ENCODE data around the gene RABGGTB. TPM values are rescaled to one million over a fixed set of nuclear protein-coding genes. Genes with fewer than 3 reads are reported as not detected.
"Not testable (repeated sequence)": the region's sequence is repeated elsewhere in the genome, so short reads cannot be mapped to it uniquely, and the experiment has no call there.

RABGGTB gene
- total and polyA plus RNA-seq, 4 donors, result 24.3 to 74.8 (median 47.2) TPM

DNA sequence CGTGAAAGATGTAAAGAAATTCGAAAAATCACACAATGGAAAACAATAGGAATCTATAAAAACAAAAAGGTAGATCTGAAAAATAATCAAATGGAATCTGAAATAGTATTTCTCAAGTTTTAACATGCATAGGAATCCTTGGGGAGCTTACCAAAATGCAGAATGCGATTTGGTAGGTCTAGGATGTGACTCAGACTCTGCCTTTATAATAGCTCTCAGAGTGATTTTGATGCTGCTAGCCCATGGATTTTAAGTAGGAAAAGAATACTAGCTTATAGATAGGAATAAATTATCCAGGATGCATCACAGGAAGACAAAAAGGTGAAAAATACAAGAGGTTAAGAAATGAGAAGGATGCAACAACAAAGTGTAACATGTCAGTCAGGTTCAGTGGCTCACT, 14.1 kb upstream of the RABGGTB start:
- H3K4me3 ChIP-seq (ENCODE audit: low read depth in 1 of 3, low read length in 3 of 3), result no peak overlapping the region
- TF ChIP-seq EGR1 (IDR thresholded peaks at IDR 0.05; ENCODE audit: low read depth in 2 of 2) (no peak), RXRA (IDR thresholded peaks at IDR 0.05) (no peak), FOXA1 (IDR thresholded peaks at IDR 0.05) (no peak), YY1 (IDR thresholded peaks at IDR 0.05) (no peak), GABPA (IDR thresholded peaks at IDR 0.05 in 1 of 2, conservative IDR thresholded peaks at IDR 0.05 in 1 of 2) (no peak), HNF4G (IDR thresholded peaks at IDR 0.05) (no peak), RAD21 (IDR thresholded peaks at IDR 0.05) (no peak), NR2F2 (IDR thresholded peaks at IDR 0.05) (no peak), CTCF (IDR thresholded peaks at IDR 0.05; ENCODE audit: low read depth, low read length, missing input control) (no peak), SP1 (IDR thresholded peaks at IDR 0.05) (no peak), REST (IDR thresholded peaks at IDR 0.05) (no peak), FOXA2 (IDR thresholded peaks at IDR 0.05) (no peak), ZBTB33 (IDR thresholded peaks at IDR 0.05) (no peak), JUND (IDR thresholded peaks at IDR 0.05) (no peak), HNF4A (conservative IDR thresholded peaks at IDR 0.05) (no peak)
- TF ChIP-seq, protein P1, sequence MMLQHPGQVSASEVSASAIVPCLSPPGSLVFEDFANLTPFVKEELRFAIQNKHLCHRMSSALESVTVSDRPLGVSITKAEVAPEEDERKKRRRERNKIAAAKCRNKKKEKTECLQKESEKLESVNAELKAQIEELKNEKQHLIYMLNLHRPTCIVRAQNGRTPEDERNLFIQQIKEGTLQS (IDR thresholded peaks at IDR 0.05), result no peak
- TF ChIP-seq, protein P2, sequence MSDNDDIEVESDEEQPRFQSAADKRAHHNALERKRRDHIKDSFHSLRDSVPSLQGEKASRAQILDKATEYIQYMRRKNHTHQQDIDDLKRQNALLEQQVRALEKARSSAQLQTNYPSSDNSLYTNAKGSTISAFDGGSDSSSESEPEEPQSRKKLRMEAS (IDR thresholded peaks at IDR 0.05), result no peak
- no peak for DNase-seq (ENCODE audit: low spot score)
- no peaks in the 10 kb centered on the region for H3K4me1 ChIP-seq (ENCODE audit: control insufficient read depth in 4 of 4, insufficient read depth in 4 of 4, low read length in 3 of 4)
- H3K27ac ChIP-seq (ENCODE audit: low read depth in 1 of 2, low read length in 2 of 2), result no peak overlapping the region
- H3K27me3 ChIP-seq (ENCODE audit: control insufficient read depth in 4 of 4, insufficient read depth in 4 of 4, low read length in 3 of 4), result no peaks in the 10 kb centered on the region
- no peak overlapping the region for H3K9ac ChIP-seq (ENCODE audit: low read depth in 1 of 2, low read length in 2 of 2)
- 82% methylated on average over 3 of the region's 3 CpGs for WGBS
- no peaks in the 10 kb centered on the region for H3K9me3 ChIP-seq (ENCODE audit: control insufficient read depth in 4 of 4, low read length in 3 of 4)
- no peaks in the 10 kb centered on the region for H3K36me3 ChIP-seq (ENCODE audit: control insufficient read depth in 4 of 4, insufficient read depth in 3 of 4, low read depth in 1 of 4, low read length in 3 of 4)

- H3K4me3 ChIP-seq (ENCODE audit: low read depth in 1 of 3, low read length in 3 of 3); H3K9me3 ChIP-seq (ENCODE audit: control insufficient read depth in 4 of 4, low read length in 3 of 4); H3K9ac ChIP-seq (ENCODE audit: low read depth in 1 of 2, low read length in 2 of 2); H3K27me3 ChIP-seq (ENCODE audit: control insufficient read depth in 4 of 4, insufficient read depth in 4 of 4, low read length in 3 of 4); H3K27ac ChIP-seq (ENCODE audit: low read depth in 1 of 2, low read length in 2 of 2); H3K36me3 ChIP-seq (ENCODE audit: control insufficient read depth in 4 of 4, insufficient read depth in 3 of 4, low read depth in 1 of 4, low read length in 3 of 4); DNase-seq (ENCODE audit: low spot score); H3K4me1 ChIP-seq (ENCODE audit: control insufficient read depth in 4 of 4, insufficient read depth in 4 of 4, low read length in 3 of 4): not testable (repeated sequence)
- WGBS, result 88% methylated on average over 4 of the region's 4 CpGs
Observed at GRCh38 chr1:75777812-75778211, 8.2 kb upstream of the RABGGTB start.

- H3K9ac ChIP-seq (ENCODE audit: low read depth in 1 of 2, low read length in 2 of 2); H3K4me1 ChIP-seq (ENCODE audit: control insufficient read depth in 4 of 4, insufficient read depth in 4 of 4, low read length in 3 of 4); H3K27me3 ChIP-seq (ENCODE audit: control insufficient read depth in 4 of 4, insufficient read depth in 4 of 4, low read length in 3 of 4); H3K4me3 ChIP-seq (ENCODE audit: low read depth in 1 of 3, low read length in 3 of 3); H3K9me3 ChIP-seq (ENCODE audit: control insufficient read depth in 4 of 4, low read length in 3 of 4); H3K27ac ChIP-seq (ENCODE audit: low read depth in 1 of 2, low read length in 2 of 2); H3K36me3 ChIP-seq (ENCODE audit: control insufficient read depth in 4 of 4, insufficient read depth in 3 of 4, low read depth in 1 of 4, low read length in 3 of 4); DNase-seq (ENCODE audit: low spot score): not testable (repeated sequence)
- WGBS, result 91% methylated on average over 5 of the region's 5 CpGs
Observed at GRCh38 chr1:75778694-75779093, 7.4 kb upstream of the RABGGTB start.

DNA sequence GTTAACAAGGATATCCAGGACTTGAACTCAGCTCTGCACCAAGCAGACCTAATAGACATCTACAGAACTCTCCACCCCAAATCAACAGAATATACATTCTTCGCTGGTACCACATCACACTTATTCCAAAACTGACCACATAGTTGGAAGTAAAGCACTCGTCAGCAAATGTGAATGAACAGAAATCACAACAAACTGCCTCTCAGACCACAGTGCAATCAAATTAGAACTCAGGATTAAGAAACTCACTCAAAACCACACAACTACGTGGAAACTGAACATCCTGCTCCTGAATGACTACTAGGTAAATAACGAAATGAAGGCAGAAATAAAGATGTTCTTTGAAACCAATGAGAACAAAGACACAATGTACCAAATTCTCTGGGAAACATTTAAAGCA, 5.9 kb upstream of the RABGGTB start:
- not testable (repeated sequence) for H3K27ac ChIP-seq (ENCODE audit: low read depth in 1 of 2, low read length in 2 of 2); H3K9ac ChIP-seq (ENCODE audit: low read depth in 1 of 2, low read length in 2 of 2); H3K36me3 ChIP-seq (ENCODE audit: control insufficient read depth in 4 of 4, insufficient read depth in 3 of 4, low read depth in 1 of 4, low read length in 3 of 4); H3K4me3 ChIP-seq (ENCODE audit: low read depth in 1 of 3, low read length in 3 of 3); DNase-seq (ENCODE audit: low spot score); H3K9me3 ChIP-seq (ENCODE audit: control insufficient read depth in 4 of 4, low read length in 3 of 4); H3K27me3 ChIP-seq (ENCODE audit: control insufficient read depth in 4 of 4, insufficient read depth in 4 of 4, low read length in 3 of 4); H3K4me1 ChIP-seq (ENCODE audit: control insufficient read depth in 4 of 4, insufficient read depth in 4 of 4, low read length in 3 of 4)
- 78% methylated on average over 4 of the region's 4 CpGs for WGBS

Measured in liver (tissue), 9 donors.